GM12801 (cell line): ENCODE results near the gene PCDH15.

Experiments used
- CTCF ChIP-seq: IDR thresholded peaks from one replicate; pipeline ENCODE4 v1.5.1; 2011; ENCODE audit warnings: control low read depth; ENCODE audit not compliant: insufficient read length; ENCODE audit errors: extremely low read depth

The PCDH15 gene

GRCh38 chr10:54665095-54665494, 135.9 kb downstream of the PCDH15 start:
- TF ChIP-seq CTCF: no peak

- TF ChIP-seq CTCF: no peak
Observed at GRCh38 chr10:54660397-54660796, 140.6 kb downstream of the PCDH15 start.

- TF ChIP-seq CTCF: no peak
Observed at GRCh38 chr10:54656643-54657042, 144.4 kb downstream of the PCDH15 start.

GRCh38 chr10:54653518-54653917, 147.5 kb downstream of the PCDH15 start:
- TF ChIP-seq CTCF: no peak

- no peak for TF ChIP-seq CTCF
Observed at GRCh38 chr10:54650547-54650946, 150.5 kb downstream of the PCDH15 start.

GRCh38 chr10:54622017-54622416, 179.0 kb downstream of the PCDH15 start:
- TF ChIP-seq CTCF: no peak

GRCh38 chr10:54620352-54620751, 180.7 kb downstream of the PCDH15 start:
- TF ChIP-seq CTCF: no peak

- TF ChIP-seq CTCF: no peak
Observed at GRCh38 chr10:54614072-54614471, 187.0 kb downstream of the PCDH15 start.
